Mesodermal cell (in vitro differentiated cells): ENCODE results near the gene AASDH.

Source experiments
- H3K27ac ChIP-seq: 2 replicates; pipeline ENCODE4 v1.7.0; 2013; ENCODE audit warnings: mild to moderate bottlenecking, low read depth, low read length, moderate library complexity; ENCODE audit not compliant: severe bottlenecking
- H3K36me3 ChIP-seq: 2 replicates; pipeline ENCODE4 v1.7.1; 2013; ENCODE audit warnings: mild to moderate bottlenecking, low read length, moderate library complexity; ENCODE audit not compliant: control insufficient read depth, insufficient read depth
- H3K4me1 ChIP-seq: one replicate; pipeline ENCODE4 v1.7.1; 2013; ENCODE audit warnings: mild to moderate bottlenecking, low read length; ENCODE audit not compliant: insufficient read depth, control insufficient read depth, poor library complexity, severe bottlenecking
- H3K4me3 ChIP-seq: 2 replicates; pipeline ENCODE4 v1.7.0; 2013; ENCODE audit warnings: low read length, control low read depth, mild to moderate bottlenecking; ENCODE audit not compliant: insufficient read depth, poor library complexity, severe bottlenecking; ENCODE audit errors: extremely low read depth
- H3K9me3 ChIP-seq: 2 replicates; pipeline ENCODE4 v1.7.1; 2013; ENCODE audit warnings: mild to moderate bottlenecking, low read length, moderate library complexity; ENCODE audit not compliant: control insufficient read depth
- WGBS, 2 experiments: methylation state at CpG; one replicate each; pipeline ENCODE4 v1.1.5; 2013; ENCODE audit warnings: missing lambda C conversion rate in 2 of 2; ENCODE audit not compliant: insufficient coverage in 2 of 2; 5-methylcytosine and 5-hydroxymethylcytosine counted together

AASDH gene

DNA sequence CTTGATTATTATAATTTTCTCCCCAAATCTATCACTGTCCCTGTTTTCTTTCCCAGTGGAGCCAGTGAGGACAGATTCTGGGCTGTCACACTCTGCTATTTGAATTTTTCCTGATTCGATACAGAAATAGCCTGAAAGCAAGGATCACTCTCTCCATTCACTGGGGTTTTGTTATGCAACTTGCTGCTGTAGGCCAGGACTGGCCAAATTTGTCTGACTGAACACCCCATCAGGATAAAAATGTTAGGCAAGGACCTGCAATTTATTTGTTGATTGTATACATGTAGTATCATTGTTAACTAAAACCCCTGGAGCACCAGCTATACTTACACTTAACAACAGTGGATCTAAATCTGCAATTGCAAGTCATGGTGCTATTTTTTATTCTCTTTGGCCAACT is 68.7 kb downstream of the AASDH start:
- H3K4me1 ChIP-seq: no peaks in the 10 kb centered on the region
- H3K27ac ChIP-seq: no peak overlapping the region
- no peak overlapping the region for H3K4me3 ChIP-seq
- peaks cover 22% of the 10 kb centered on the region for H3K36me3 ChIP-seq
- WGBS, 2 experiments: 67 to 100% methylated on average over 1 of the region's 1 CpG
- no peaks in the 10 kb centered on the region for H3K9me3 ChIP-seq

DNA sequence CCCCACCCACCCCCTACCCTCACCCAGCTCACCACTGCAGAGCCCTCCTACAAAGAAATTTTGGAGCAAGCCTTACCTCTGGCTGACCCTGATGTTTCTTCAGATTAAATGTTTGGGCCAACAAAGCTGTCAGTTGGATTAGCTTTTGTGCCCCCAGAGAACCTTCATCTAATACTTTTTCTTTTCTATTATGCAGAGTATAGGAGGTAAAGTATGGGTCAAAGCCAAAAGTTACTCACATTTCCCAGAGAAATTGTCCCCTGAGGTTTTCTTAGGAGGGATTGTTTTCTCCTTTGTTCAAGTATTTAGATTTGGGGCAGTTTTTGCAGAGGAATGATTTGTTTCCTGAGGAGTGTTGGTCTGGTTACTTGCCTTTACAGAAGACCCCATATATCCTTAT is 69.5 kb downstream of the AASDH start:
- Histone ChIP-seq H3K36me3 (peaks cover 29% of the 10 kb centered on the region), H3K27ac (no peak overlapping the region), H3K4me3 (no peak overlapping the region)

DNA sequence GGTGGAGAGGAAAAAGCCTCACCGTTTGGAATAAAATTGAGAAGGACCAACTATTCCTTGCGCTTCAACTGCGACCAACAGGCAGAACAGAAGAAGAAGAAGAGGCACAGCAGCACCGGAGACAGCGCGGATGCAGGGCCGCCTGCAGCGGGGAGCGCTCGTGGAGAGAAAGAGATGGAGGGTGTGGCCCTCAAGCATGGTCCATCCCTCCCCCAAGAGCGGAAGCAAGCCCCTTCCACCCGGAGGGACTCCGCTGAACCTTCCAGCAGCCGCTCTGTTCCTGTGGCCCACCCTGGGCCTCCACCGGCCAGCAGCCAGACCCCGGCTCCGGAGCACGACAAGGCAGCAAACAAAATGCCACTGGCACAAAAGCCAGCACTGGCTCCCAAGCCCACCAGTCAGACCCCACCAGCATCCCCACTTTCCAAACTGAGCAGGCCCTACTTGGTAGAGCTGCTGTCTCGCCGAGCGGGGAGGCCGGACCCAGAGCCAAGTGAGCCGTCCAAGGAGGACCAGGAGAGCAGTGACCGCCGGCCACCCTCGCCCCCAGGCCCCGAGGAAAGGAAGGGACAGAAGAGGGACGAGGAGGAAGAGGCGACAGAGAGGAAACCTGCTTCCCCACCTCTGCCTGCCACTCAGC is 71.2 kb downstream of the AASDH start:
- no peak overlapping the region for H3K4me3 ChIP-seq
- 91 to 99% methylated on average over 13 to 27 of the region's 29 CpGs for WGBS, 2 experiments
- peaks cover 29% of the 10 kb centered on the region for H3K36me3 ChIP-seq
- no peaks in the 10 kb centered on the region for H3K4me1 ChIP-seq
- H3K27ac ChIP-seq: no peak overlapping the region
- no peaks in the 10 kb centered on the region for H3K9me3 ChIP-seq

More for the DNA sequence above, 69.5 kb downstream of the AASDH start:
- H3K4me1 ChIP-seq: no peaks in the 10 kb centered on the region
- H3K9me3 ChIP-seq: no peaks in the 10 kb centered on the region

DNA sequence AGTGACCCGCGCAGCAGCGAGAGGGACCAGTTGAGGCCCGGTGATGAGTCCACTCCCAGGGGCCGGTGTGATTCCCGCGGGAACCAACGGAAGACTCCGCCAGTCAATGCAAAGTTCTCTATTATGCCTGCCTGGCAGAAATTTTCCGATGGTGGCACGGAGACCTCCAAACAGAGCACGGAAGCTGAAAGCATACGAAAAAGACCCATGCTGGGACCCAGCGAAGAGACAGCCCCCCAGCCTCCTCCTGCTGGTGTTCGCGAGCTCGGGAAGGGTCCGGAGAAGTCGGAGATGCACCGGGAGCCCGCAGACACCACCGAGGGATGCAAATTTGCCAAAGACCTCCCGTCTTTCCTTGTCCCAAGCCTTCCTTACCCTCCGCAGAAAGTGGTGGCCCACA is 71.7 kb downstream of the AASDH start:
- no peaks in the 10 kb centered on the region for H3K9me3 ChIP-seq
- H3K4me1 ChIP-seq: no peaks in the 10 kb centered on the region
- H3K4me3 ChIP-seq: no peak overlapping the region
- WGBS, 2 experiments: 93 to 94% methylated on average over 20 to 24 of the region's 24 CpGs
- H3K36me3 ChIP-seq: peaks cover 29% of the 10 kb centered on the region
- no peak overlapping the region for H3K27ac ChIP-seq

DNA sequence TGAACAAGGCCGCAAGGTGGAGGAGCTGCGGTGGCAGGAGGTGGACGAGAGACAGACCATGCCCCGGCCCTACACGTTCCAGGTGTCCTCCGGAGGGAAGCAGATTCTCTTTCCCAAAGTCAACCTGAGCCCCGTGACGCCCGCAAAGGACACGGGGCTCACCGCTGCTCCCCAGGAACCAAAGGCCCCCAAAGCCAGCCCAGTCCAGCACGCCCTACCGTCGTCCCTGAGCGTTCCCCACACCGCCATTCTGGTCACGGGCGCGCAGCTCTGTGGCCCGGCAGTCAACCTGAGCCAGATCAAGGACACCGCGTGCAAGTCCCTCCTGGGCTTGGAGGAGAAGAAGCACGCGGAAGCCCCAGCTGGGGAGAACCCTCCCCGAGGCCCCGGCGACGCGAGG is 72.2 kb downstream of the AASDH start:
- WGBS, 2 experiments: 96 to 98% methylated on average over 23 to 29 of the region's 29 CpGs
- Histone ChIP-seq H3K4me3 (no peak overlapping the region), H3K9me3 (no peaks in the 10 kb centered on the region), H3K4me1 (no peaks in the 10 kb centered on the region), H3K27ac (no peak overlapping the region), H3K36me3 (peaks cover 29% of the 10 kb centered on the region)

DNA sequence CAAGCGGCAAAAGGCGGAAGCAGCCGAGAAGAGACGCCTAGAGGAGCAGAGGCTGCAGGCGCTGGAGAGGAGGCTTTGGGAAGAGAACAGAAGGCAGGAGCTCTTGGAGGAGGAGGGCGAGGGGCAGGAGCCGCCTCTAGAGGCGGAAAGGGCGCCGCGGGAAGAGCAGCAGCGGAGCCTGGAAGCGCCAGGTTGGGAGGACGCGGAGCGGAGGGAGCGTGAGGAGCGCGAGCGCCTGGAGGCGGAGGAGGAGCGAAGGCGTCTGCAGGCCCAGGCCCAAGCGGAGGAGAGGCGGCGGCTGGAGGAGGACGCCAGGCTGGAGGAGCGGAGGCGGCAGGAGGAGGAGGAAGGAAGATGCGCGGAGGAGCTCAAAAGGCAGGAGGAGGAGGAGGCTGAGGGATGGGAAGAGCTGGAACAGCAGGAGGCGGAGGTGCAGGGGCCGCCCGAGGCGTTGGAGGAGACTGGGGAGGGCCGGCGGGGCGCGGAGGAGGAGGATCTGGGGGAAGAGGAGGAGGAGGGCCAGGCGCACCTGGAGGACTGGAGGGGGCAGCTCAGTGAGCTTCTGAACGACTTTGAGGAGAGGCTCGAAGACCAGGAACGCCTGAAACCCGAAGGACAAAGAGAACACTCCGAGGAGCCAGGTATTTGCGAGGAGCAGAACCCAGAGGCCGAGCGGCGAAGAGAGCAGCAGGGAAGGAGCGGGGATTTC is 72.9 kb downstream of the AASDH start:
- no peak overlapping the region for H3K27ac ChIP-seq
- 96 to 98% methylated on average over 48 to 50 of the region's 50 CpGs for WGBS, 2 experiments
- H3K4me1 ChIP-seq: no peaks in the 10 kb centered on the region
- H3K36me3 ChIP-seq: peaks cover 29% of the 10 kb centered on the region
- H3K4me3 ChIP-seq: no peak overlapping the region
- no peaks in the 10 kb centered on the region for H3K9me3 ChIP-seq

DNA sequence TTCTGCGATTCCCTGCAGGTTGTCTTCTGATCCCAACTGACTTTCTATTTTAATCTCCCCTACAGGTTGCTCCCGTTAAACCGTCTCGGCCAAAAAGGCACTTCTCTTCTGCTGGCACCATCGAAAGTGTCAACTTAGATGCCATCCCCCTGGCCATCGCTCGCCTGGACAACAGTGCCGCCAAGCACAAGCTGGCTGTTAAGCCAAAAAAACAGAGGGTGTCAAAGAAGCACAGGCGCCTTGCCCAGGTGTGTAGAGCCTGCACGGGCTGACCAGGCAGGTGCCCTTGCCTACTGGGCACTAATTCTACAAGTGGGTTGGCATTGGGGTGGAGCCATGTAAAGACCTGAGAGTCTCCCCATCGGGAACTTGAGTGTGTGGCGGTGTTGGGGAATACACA is 74.2 kb downstream of the AASDH start:
- no peaks in the 10 kb centered on the region for H3K4me1 ChIP-seq
- H3K36me3 ChIP-seq: peaks cover 33% of the 10 kb centered on the region
- no peak overlapping the region for H3K27ac ChIP-seq
- H3K9me3 ChIP-seq: no peaks in the 10 kb centered on the region
- 91 to 95% methylated on average over 11 to 12 of the region's 12 CpGs for WGBS, 2 experiments
- H3K4me3 ChIP-seq: no peak overlapping the region

DNA sequence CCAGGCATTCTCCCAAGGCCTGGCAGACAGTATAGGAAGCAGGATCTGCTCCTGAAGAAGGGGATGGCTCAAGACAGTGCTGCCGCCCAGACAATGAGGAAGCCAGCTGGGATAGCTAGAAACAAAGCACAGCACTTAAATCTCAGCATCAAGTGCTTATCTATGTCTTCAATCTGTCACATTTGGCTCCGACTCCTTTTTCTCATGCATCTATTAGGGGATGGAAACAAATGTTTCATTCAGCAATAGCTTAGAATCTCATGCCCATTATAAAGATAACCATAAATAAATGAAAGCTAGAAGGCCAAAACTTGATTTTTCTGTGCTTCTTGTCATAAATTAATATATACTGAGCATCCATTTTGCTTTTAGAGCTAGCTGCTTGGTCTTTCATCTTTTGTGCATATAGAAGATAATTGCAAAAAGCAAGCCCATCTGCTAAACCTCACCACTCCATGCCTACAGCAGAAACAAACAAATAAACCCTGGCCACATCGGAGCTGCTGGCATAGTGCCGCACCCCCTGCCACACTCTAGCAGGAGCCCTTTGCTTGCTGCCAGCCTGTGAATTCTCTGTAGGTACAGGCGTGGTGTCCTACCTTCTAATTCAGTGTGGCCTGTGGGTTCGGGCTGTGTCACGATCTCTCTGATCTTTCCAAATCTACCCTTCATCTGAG is 75.9 kb downstream of the AASDH start:
- no peaks in the 10 kb centered on the region for H3K4me1 ChIP-seq
- H3K36me3 ChIP-seq: peaks cover 32% of the 10 kb centered on the region
- no peak overlapping the region for H3K4me3 ChIP-seq
- WGBS, 2 experiments: 87 to 100% methylated on average over 2 to 4 of the region's 7 CpGs
- no peak overlapping the region for H3K27ac ChIP-seq
- no peaks in the 10 kb centered on the region for H3K9me3 ChIP-seq

DNA sequence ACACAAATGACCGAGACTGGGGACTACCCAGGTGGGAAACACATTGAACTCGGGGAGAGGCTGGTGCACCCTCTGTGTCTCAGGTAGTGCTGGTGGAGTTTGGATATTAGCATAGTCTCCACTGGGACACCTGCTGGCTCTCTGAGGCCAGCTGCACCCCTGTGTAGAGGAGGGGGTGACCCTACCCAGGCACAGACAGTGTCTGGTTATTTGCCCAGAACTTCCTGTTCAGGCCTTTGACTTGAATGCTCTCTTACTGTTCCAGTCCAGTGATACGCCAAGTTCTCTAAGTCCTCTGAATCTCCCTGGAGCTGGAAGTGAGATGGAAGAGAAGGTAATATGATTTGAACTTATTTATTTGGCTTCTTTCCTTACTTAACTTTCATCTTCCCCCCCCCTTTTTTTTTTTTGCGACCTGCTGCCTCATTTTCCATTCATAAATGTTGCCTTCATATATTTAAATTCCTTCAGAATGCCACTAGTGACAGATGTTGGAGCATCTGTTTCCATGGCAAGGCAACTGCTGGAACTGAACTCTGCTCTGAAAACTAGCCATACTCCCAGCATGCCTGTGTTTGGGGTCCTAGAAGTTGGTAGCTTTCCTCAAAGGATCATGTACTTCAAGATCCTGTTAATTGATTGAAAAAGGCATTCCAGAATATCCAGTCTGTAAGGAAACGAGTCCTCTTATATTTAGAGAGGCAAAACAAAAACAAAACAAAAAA is 76.7 kb downstream of the AASDH start:
- no peaks in the 10 kb centered on the region for H3K9me3 ChIP-seq
- WGBS, 2 experiments: 100% methylated on average over 1 to 2 of the region's 5 CpGs
- H3K36me3 ChIP-seq: peaks cover 29% of the 10 kb centered on the region
- H3K4me1 ChIP-seq: peaks cover 3% of the 10 kb centered on the region
- no peak overlapping the region for H3K27ac ChIP-seq
- H3K4me3 ChIP-seq: no peak overlapping the region

DNA sequence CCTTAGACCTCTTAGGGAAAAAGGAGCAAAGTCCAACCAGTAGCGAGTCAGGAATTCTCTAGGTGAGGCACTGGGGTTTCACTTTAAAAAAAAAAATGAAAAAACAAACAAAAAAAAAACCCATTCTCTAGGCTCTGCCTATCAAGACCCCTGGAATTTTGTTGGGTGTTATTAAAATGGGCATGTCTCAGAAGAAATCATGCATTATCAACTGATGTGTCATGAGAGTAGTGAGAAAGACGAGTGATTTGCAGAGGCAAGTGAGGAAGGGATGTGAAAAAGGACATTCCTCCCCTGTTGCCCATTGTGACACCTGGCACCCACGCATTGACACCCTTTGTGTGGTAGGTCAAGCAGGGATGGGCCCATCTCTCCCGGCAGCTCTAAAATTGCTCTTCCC is 78.9 kb downstream of the AASDH start:
- Histone ChIP-seq H3K4me1 (peaks cover 7% of the 10 kb centered on the region), H3K9me3 (no peaks in the 10 kb centered on the region), H3K27ac (no peak overlapping the region), H3K4me3 (no peak overlapping the region), H3K36me3 (peaks cover 13% of the 10 kb centered on the region)
- 83 to 100% methylated on average over 2 of the region's 4 CpGs for WGBS, 2 experiments
